Stimulated activated naive CD4-positive, alpha-beta T cell (primary cell): ENCODE measurements around the gene TRMT2A.

Experiments used
- DNase-seq, 6 experiments: peaks; one replicate each; lab custom pipeline; 2025; lab: John Stamatoyannopoulos, UW

Gene TRMT2A

GRCh38 chr22:20135265-20135664 is 18.2 kb upstream of the TRMT2A start:
- DNase-seq: no peak

GRCh38 chr22:20133930-20134549 is 17.0 kb upstream of the TRMT2A start:
- DNase-seq: no peak

- DNase-seq: no peak
These were observed 15.7 kb upstream of the TRMT2A start for GRCh38 chr22:20132686-20133246.

- peak in 3 of 6 experiments; percentile 28 to 52 (median 30) for DNase-seq
These were observed 15.0 kb upstream of the TRMT2A start for GRCh38 chr22:20131859-20132685.

- DNase-seq: peak; percentile 5 to 67 (median 40)
These were observed 14.5 kb upstream of the TRMT2A start, which contains the start of gene ZDHHC8 for GRCh38 chr22:20131597-20131858. TSS of gene ZDHHC8 (plus strand) at chr22:20131804. CDS start at chr22:20131948, 144 bp downstream.

- DNase-seq: peak; percentile 53 to 76 (median 74)
These were observed 13.9 kb upstream of the TRMT2A start for GRCh38 chr22:20130731-20131596.

GRCh38 chr22:20130319-20130718 is 13.3 kb upstream of the TRMT2A start:
- DNase-seq: peak in 1 of 6 experiments; percentile 22

GRCh38 chr22:20129747-20130014 is 12.7 kb upstream of the TRMT2A start:
- no peak for DNase-seq

GRCh38 chr22:20128902-20129746 is 12.1 kb upstream of the TRMT2A start:
- DNase-seq: peak; percentile 20 to 51 (median 36)

- no peak for DNase-seq
These were observed 11.5 kb upstream of the TRMT2A start for GRCh38 chr22:20128619-20128901.

- DNase-seq: no peak
These were observed 11.0 kb upstream of the TRMT2A start for GRCh38 chr22:20127869-20128618.

- DNase-seq: no peak
These were observed 10.4 kb upstream of the TRMT2A start for GRCh38 chr22:20127318-20127868.

- no peak for DNase-seq
These were observed 9.4 kb upstream of the TRMT2A start for GRCh38 chr22:20126284-20127029.

GRCh38 chr22:20125201-20126174 is 8.5 kb upstream of the TRMT2A start:
- no peak for DNase-seq

GRCh38 chr22:20124083-20124787 is 7.2 kb upstream of the TRMT2A start:
- DNase-seq: no peak

- DNase-seq: no peak
These were observed 6.5 kb upstream of the TRMT2A start for GRCh38 chr22:20123366-20124082.

- DNase-seq: no peak
These were observed 4.9 kb upstream of the TRMT2A start for GRCh38 chr22:20121856-20122415.
